Measurements from ENCODE around the gene GSTO2. TPM values are rescaled to one million over a fixed set of nuclear protein-coding genes. Genes with fewer than 3 reads are reported as not detected.

GSTO2 gene
- total RNA-seq, 6 experiments from 2014 or later, result 2.5 to 15.0 (median 12.3) TPM

- peak overlapping the region; percentile 61 for H3K27ac Mint-ChIP-seq
Measured at GRCh38 chr10:104323085-104323484, 54.1 kb downstream of the GSTO2 start.

DNA sequence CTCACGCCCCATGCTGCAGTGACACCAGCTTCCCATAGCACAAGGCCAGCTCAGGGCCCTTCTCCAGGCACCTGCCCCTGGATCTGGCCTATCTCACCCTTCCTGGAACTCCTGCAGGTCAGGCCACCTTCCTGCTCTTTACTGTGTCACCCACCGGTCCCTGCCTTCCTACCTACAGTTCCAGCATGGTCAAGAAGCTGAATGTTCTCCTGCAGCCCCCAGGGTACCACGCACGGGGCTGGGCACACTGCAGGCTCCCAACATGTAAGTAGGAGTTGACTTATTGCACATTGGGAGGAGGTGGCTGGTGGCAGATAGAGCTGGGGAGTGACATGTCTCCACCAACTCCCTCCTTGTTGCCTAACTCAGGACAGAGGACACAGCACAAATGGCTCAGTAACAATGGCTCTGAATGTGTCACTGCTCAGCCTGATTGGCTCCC lies 54.8 kb downstream of the GSTO2 start:
- peak overlapping the region; percentile 61 for H3K27ac Mint-ChIP-seq
- peaks cover 51% of the 10 kb centered on the region for H3K27me3 Mint-ChIP-seq (ENCODE audit: insufficient read depth)
- no peaks in the 10 kb centered on the region; the same call in 1 of the 2 replicates for H3K9me3 Mint-ChIP-seq
- H3K4me1 Mint-ChIP-seq (ENCODE audit: low read depth), result peaks cover 89% of the 10 kb centered on the region
- TF ChIP-seq, protein P1, sequence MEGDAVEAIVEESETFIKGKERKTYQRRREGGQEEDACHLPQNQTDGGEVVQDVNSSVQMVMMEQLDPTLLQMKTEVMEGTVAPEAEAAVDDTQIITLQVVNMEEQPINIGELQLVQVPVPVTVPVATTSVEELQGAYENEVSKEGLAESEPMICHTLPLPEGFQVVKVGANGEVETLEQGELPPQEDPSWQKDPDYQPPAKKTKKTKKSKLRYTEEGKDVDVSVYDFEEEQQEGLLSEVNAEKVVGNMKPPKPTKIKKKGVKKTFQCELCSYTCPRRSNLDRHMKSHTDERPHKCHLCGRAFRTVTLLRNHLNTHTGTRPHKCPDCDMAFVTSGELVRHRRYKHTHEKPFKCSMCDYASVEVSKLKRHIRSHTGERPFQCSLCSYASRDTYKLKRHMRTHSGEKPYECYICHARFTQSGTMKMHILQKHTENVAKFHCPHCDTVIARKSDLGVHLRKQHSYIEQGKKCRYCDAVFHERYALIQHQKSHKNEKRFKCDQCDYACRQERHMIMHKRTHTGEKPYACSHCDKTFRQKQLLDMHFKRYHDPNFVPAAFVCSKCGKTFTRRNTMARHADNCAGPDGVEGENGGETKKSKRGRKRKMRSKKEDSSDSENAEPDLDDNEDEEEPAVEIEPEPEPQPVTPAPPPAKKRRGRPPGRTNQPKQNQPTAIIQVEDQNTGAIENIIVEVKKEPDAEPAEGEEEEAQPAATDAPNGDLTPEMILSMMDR (IDR thresholded peaks at IDR 0.05), result no peak
- DNase-seq, result no peak
- H3K36me3 Mint-ChIP-seq (ENCODE audit: low read depth), result peaks cover 13% of the 10 kb centered on the region; the same call in 1 of the 2 replicates
- H3K4me3 Mint-ChIP-seq, result no peak overlapping the region

More at GRCh38 chr10:104323085-104323484, 54.1 kb downstream of the GSTO2 start:
- TF ChIP-seq, protein P1 (IDR thresholded peaks at IDR 0.05), result no peak
- Mint-ChIP-seq H3K4me1 (ENCODE audit: low read depth) (peaks cover 89% of the 10 kb centered on the region), H3K36me3 (ENCODE audit: low read depth) (peaks cover 15% of the 10 kb centered on the region; the same call in 1 of the 2 replicates), H3K9me3 (no peaks in the 10 kb centered on the region; the same call in 1 of the 2 replicates), H3K27me3 (ENCODE audit: insufficient read depth) (peaks cover 48% of the 10 kb centered on the region), H3K4me3 (no peak overlapping the region)
- no peak for DNase-seq

DNA sequence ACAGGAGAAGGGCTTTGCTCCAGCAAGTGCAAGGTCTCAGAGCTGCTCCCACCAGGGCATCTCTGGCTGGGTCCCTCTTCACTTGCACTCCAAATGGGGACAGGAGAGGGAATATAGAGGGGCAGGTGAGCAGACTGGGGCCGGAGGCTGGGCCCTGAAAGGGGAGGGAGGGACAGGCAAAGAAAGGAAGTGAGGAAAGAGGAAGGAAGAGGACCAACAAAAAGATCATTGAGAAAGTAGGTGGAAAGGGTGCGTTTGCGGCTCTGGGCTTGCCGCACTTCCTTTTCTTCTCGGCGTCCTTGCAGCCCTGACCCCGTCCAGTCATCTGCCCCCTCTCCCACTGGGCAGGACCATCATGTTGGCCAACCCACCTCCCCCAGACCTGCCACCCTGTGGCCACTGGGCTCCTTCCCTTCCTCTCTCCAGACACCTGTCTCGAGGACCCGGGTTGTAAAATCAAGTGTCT lies 55.3 kb downstream of the GSTO2 start:
- H3K36me3 Mint-ChIP-seq (ENCODE audit: low read depth), result peaks cover 13% of the 10 kb centered on the region; the same call in 1 of the 2 replicates
- H3K9me3 Mint-ChIP-seq, result no peaks in the 10 kb centered on the region; the same call in 1 of the 2 replicates
- peaks cover 89% of the 10 kb centered on the region for H3K4me1 Mint-ChIP-seq (ENCODE audit: low read depth)
- peaks cover 52% of the 10 kb centered on the region for H3K27me3 Mint-ChIP-seq (ENCODE audit: insufficient read depth)
- TF ChIP-seq, protein P1 (IDR thresholded peaks at IDR 0.05), result no peak
- no peak overlapping the region for H3K4me3 Mint-ChIP-seq
- H3K27ac Mint-ChIP-seq, result peak overlapping the region; percentile 98; the same call in 1 of the 2 replicates
- DNase-seq, result no peak

DNA sequence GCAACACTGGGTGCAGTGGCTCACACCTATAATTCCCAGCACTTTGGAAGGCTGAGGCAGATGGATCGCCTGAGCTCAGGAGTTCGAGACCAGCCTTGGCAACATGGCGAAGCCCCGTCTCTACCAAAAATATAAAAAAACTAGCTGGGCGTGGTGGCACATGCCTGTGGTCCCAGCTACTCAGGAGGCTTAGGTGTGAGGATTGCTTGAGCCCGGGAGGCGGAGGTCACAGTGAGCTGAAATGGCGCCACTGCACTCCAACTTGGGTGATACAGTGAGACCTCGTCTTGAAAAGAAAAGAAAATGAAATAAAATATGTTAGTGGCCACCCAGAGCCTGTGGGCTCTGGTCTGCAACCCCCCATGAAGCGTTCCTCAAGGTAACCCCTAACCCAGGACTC lies 55.9 kb downstream of the GSTO2 start:
- peak overlapping the region; percentile 98 for H3K27ac Mint-ChIP-seq
- H3K36me3 Mint-ChIP-seq (ENCODE audit: low read depth), result peaks cover 13% of the 10 kb centered on the region; the same call in 1 of the 2 replicates
- peaks cover 89% of the 10 kb centered on the region for H3K4me1 Mint-ChIP-seq (ENCODE audit: low read depth)
- H3K4me3 Mint-ChIP-seq, result no peak overlapping the region
- no peak for DNase-seq
- TF ChIP-seq, protein P1 (IDR thresholded peaks at IDR 0.05), result no peak
- H3K27me3 Mint-ChIP-seq (ENCODE audit: insufficient read depth), result peaks cover 49% of the 10 kb centered on the region
- no peaks in the 10 kb centered on the region; the same call in 1 of the 2 replicates for H3K9me3 Mint-ChIP-seq

- H3K36me3 Mint-ChIP-seq (ENCODE audit: low read depth), result peaks cover 13% of the 10 kb centered on the region; the same call in 1 of the 2 replicates
- H3K27ac Mint-ChIP-seq, result peak overlapping the region; percentile 98
- H3K9me3 Mint-ChIP-seq, result no peaks in the 10 kb centered on the region; the same call in 1 of the 2 replicates
- H3K27me3 Mint-ChIP-seq (ENCODE audit: insufficient read depth), result peaks cover 49% of the 10 kb centered on the region
- DNase-seq, result no peak
- H3K4me3 Mint-ChIP-seq, result peak overlapping the region; percentile 86; the same call in 1 of the 2 replicates
- H3K4me1 Mint-ChIP-seq (ENCODE audit: low read depth), result peaks cover 89% of the 10 kb centered on the region
- TF ChIP-seq, protein P1 (IDR thresholded peaks at IDR 0.05), result no peak
Measured at GRCh38 chr10:104325436-104326435, 56.8 kb downstream of the GSTO2 start.
